Lung (tissue), 12 donors: ENCODE results near the gene ZYG11B. TPM values are rescaled to one million over a fixed set of nuclear protein-coding genes. Genes with fewer than 3 reads are reported as not detected.
"Not testable (repeated sequence)": the region's sequence is repeated elsewhere in the genome, so short reads cannot be mapped to it uniquely, and the experiment has no call there.

ENCODE experiments used
- ATAC-seq: fragments of 200-7000 bp; cut with Tn5 transposase; one replicate; pipeline ENCODE4 v1.9.1; 2020; ENCODE audit warnings: moderate number of reproducible peaks; ENCODE audit not compliant: insufficient read depth, low FRiP score
- DNase-seq, 3 donors: peaks; one replicate each; pipeline ENCODE4 v3.0.0-alpha.2; 2013 to 2017
- H3K27ac ChIP-seq, 2 donors: one replicate each; pipeline ENCODE4 v1.5.1; 2013; ENCODE audit warnings: mild to moderate bottlenecking in 2 of 2, moderate library complexity in 2 of 2, control low read depth in 1 of 2, inconsistent platforms in 1 of 2, low read depth in 1 of 2, low read length in 1 of 2
- H3K27me3 ChIP-seq, 3 donors: one replicate each; pipeline ENCODE4 v1.5.1; 2013; ENCODE audit warnings: low read length in 2 of 3; ENCODE audit not compliant: control insufficient read depth in 3 of 3, insufficient read depth in 3 of 3
- H3K36me3 ChIP-seq, 4 donors: one replicate each; pipeline ENCODE4 v1.5.1; 2013; ENCODE audit warnings: low read length in 4 of 4, mild to moderate bottlenecking in 1 of 4, moderate library complexity in 1 of 4; ENCODE audit not compliant: control insufficient read depth in 4 of 4, insufficient read depth in 4 of 4
- H3K4me1 ChIP-seq, 5 donors: one replicate each; pipeline ENCODE4 v1.5.1; 2013; ENCODE audit warnings: low read length in 5 of 5, mild to moderate bottlenecking in 2 of 5, moderate library complexity in 1 of 5; ENCODE audit not compliant: control insufficient read depth in 5 of 5, insufficient read depth in 5 of 5
- H3K4me3 ChIP-seq: one replicate; pipeline ENCODE4 v1.5.1; 2013; ENCODE audit warnings: mild to moderate bottlenecking, control low read depth, moderate library complexity
- H3K9ac ChIP-seq, 2 donors: one replicate each; pipeline ENCODE4 v1.5.1; 2013; ENCODE audit warnings: low read length in 2 of 2, control low read depth in 1 of 2; ENCODE audit not compliant: insufficient read depth in 1 of 2
- H3K9me3 ChIP-seq, 4 donors: one replicate each; pipeline ENCODE4 v1.5.1; 2013; ENCODE audit warnings: low read length in 3 of 4, mild to moderate bottlenecking in 1 of 4, moderate library complexity in 1 of 4; ENCODE audit not compliant: control insufficient read depth in 4 of 4, insufficient read depth in 3 of 4
- WGBS, 2 donors: extraction: QIAGEN DNeasy Blood & Tissue Kit; methylation state at CpG; one replicate each; pipeline ENCODE4 v1.1.7; 2013; 5-methylcytosine and 5-hydroxymethylcytosine counted together
- polyA plus RNA-seq, 2 donors: library from polyadenylated mRNA; stranded (reverse); fragments of 200-250 nt; gene quantifications; one replicate each; pipeline ENCODE4 v1.2.1, GENCODE V29; 2013
- total RNA-seq, 2 donors: library from RNA; depleted of rRNA in 1 of 2; stranded (reverse); fragments of >200 nt in 1 of 2; gene quantifications; one replicate each; pipeline ENCODE4 v1.2.1, GENCODE V29; 2014 to 2021
- TF ChIP-seq, protein P1 (sequence below): IDR thresholded peaks from 2 replicates; pipeline ENCODE4 v1.5.1; 2012; ENCODE audit warnings: mild to moderate bottlenecking; ENCODE audit errors: control extremely low read depth, extremely low read depth
- donor health status: control.
- donor health status: control.
- donor health status: Bipolar disorder and iron deficiency.
- donor health status: healthy.
- donor health status: DM: yes; HTN: yes; CAD: no.

The ZYG11B gene
- total and polyA plus RNA-seq, 4 donors = 5.7 to 39.0 (median 16.8) TPM

DNA sequence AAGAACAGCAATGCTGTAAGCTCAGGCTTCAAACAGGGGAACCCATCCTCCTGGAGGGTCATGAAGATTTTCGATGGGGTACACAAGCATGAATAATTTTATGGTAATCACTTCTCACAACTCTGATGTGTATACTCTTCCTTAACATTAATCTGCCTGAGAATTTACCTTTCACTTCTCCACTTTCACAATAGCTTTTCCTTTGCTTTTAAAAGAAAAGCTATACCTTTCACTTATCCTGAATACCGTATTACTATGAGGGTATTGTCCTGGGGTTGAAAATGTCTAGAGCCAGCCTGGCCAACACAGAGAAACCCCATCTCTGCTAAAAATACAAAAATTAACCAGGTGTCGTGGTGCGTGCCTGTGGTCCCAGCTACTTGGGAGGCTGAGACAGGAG lies 12.7 kb upstream of the ZYG11B start:
- ATAC-seq (no peak), DNase-seq (no peak)
- Histone ChIP-seq H3K9ac (no peak overlapping the region), H3K4me3 (no peak overlapping the region), H3K4me1 (no peaks in the 10 kb centered on the region), H3K27ac (no peak overlapping the region), H3K27me3 (no peaks in the 10 kb centered on the region), H3K36me3 (no peaks in the 10 kb centered on the region), H3K9me3 (no peaks in the 10 kb centered on the region)
- TF ChIP-seq, protein P1, sequence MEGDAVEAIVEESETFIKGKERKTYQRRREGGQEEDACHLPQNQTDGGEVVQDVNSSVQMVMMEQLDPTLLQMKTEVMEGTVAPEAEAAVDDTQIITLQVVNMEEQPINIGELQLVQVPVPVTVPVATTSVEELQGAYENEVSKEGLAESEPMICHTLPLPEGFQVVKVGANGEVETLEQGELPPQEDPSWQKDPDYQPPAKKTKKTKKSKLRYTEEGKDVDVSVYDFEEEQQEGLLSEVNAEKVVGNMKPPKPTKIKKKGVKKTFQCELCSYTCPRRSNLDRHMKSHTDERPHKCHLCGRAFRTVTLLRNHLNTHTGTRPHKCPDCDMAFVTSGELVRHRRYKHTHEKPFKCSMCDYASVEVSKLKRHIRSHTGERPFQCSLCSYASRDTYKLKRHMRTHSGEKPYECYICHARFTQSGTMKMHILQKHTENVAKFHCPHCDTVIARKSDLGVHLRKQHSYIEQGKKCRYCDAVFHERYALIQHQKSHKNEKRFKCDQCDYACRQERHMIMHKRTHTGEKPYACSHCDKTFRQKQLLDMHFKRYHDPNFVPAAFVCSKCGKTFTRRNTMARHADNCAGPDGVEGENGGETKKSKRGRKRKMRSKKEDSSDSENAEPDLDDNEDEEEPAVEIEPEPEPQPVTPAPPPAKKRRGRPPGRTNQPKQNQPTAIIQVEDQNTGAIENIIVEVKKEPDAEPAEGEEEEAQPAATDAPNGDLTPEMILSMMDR = no peak
- 94 to 95% methylated on average over 4 of the region's 4 CpGs for WGBS, 2 donors

DNA sequence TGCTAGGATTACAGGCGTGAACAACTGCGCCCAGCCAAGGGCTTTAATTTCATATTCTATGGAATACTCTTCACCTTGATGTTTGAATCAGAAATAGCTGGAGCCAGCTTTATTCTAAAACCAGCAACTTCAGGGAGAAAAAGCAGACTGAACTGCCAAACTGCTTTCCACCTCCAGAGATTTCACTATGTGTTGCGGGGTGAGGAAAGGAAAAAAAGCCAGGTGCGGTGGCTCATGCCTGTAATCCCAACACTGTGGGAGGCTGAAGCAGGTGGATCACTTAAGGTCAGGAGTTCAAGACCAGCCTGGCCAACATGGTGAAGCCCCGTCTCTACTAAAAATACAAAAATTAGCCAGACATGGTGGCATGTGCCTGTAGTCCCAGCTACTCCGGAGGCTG lies 11.0 kb upstream of the ZYG11B start:
- ATAC-seq = not testable (repeated sequence)

DNA sequence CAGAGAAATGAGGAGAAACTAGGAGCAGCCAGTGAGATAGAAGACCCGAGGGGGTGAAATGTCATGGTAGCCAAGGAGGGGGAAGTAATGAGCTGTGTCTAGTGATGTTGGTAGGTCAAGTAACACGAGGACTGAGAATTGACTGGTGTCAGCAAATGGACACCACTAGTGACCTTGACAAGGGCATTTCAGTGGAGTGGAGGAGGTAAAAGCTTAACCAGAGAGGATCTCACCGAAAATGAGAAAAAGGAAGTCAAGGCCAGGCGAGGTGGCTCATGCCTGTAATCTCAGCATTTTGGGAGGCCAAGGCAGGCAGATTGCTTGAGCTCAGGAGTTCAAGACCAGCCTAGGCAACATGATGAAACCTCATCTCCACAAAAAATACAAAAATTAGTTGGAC lies 3.0 kb upstream of the ZYG11B start:
- Histone ChIP-seq H3K4me1 (peaks cover 0 to 8% (median 7%) of the 10 kb centered on the region in 5 donors), H3K9me3 (no peaks in the 10 kb centered on the region), H3K36me3 (no peaks in the 10 kb centered on the region), H3K4me3 (no peak overlapping the region), H3K9ac (no peak overlapping the region), H3K27me3 (no peaks in the 10 kb centered on the region), H3K27ac (no peak overlapping the region)
- DNase-seq (no peak), ATAC-seq (no peak)
- 84 to 87% methylated on average over 4 of the region's 4 CpGs for WGBS, 2 donors
- TF ChIP-seq, protein P1 = no peak

More for the DNA sequence above, 11.0 kb upstream of the ZYG11B start:
- H3K9me3 ChIP-seq, H3K27me3 ChIP-seq, H3K36me3 ChIP-seq, DNase-seq, H3K9ac ChIP-seq, H3K27ac ChIP-seq, H3K4me1 ChIP-seq, H3K4me3 ChIP-seq: not testable (repeated sequence)
- 94 to 97% methylated on average over 6 of the region's 6 CpGs for WGBS, 2 donors

DNA sequence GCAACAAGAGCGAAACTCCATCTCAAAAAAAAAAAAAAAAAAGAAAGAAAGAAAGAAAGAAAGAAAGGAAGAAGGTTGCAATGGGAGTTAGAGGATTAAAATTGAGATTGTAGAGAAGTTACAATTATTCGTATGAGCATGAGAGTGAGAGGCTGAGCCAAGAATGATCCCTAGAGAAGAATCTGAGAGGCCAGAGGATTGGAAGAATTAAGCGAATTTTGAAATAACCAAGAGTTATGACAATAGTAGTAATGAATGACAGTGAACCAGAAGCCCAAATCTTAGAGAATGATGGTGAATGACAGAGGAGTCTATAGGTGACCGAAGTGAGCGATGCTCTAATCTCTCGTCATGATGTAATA lies 369 bp upstream of the ZYG11B start:
- no peak overlapping the region for H3K4me3 ChIP-seq
- no peak for ATAC-seq
- no peaks in the 10 kb centered on the region for H3K9me3 ChIP-seq
- 6 to 12% methylated on average over 5 to 6 of the region's 6 CpGs for WGBS, 2 donors
- H3K9ac ChIP-seq = peak overlapping the region in 1 of 2 donors; percentile 93
- no peak for DNase-seq
- H3K27me3 ChIP-seq = no peaks in the 10 kb centered on the region
- H3K36me3 ChIP-seq = no peaks in the 10 kb centered on the region
- peaks cover 0 to 14% (median 11%) of the 10 kb centered on the region in 5 donors for H3K4me1 ChIP-seq
- peak overlapping the region in 1 of 2 donors; percentile 49 for H3K27ac ChIP-seq
- TF ChIP-seq, protein P1 = no peak
